ENCODE data around the gene PREB.

DNA sequence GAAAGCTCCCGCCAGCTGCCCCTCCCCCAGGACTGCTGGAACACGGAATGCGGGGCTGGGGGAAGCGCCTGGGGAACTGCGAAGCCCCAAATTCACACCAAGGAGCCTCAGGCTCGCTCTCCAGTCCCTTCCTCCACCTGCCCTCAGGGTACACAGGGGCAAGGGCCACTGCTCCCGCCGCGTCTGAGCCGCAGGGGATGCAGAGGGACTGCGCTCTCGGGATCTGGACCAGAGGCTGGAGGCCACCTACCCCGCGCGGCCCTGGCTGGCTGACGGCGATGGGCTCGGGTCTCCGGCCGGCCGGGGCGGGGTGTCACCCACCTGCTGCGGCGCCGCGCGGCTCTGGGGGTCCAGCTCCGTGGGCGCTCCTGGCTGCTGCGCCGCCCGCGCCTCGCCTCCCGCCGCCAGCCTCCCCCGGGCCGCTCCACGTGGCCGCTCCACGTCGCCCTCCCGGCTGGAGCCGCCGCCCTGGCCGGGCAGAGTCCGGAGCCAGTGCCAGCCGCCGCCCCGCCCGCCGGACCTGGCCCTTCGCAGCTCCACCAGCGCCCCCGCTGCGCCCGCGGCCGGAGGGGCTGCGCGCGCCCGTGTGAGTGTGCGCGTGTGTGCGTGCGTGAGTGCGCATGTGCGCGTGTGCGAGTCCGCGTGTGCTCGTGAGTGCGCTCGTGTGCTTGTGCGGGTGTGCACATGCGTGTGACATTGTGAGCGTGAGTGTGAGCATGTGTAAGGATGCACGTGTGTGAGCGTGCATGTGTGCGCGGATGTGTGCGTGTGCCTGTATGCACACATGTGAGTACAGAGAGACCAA, 15.7 kb downstream of the PREB start, which contains the start of gene CGREF1:
- TF ChIP-seq, protein P1, sequence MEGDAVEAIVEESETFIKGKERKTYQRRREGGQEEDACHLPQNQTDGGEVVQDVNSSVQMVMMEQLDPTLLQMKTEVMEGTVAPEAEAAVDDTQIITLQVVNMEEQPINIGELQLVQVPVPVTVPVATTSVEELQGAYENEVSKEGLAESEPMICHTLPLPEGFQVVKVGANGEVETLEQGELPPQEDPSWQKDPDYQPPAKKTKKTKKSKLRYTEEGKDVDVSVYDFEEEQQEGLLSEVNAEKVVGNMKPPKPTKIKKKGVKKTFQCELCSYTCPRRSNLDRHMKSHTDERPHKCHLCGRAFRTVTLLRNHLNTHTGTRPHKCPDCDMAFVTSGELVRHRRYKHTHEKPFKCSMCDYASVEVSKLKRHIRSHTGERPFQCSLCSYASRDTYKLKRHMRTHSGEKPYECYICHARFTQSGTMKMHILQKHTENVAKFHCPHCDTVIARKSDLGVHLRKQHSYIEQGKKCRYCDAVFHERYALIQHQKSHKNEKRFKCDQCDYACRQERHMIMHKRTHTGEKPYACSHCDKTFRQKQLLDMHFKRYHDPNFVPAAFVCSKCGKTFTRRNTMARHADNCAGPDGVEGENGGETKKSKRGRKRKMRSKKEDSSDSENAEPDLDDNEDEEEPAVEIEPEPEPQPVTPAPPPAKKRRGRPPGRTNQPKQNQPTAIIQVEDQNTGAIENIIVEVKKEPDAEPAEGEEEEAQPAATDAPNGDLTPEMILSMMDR (IDR thresholded peaks at IDR 0.05), result no peak
- TF ChIP-seq POLR2A (IDR thresholded peaks at IDR 0.05), result no peak
